Psoas muscle (tissue), 8 donors: Measurements from ENCODE around the gene SARS1. TPM values are rescaled to one million over a fixed set of nuclear protein-coding genes. Genes with fewer than 3 reads are reported as not detected.

ENCODE experiments used
- ATAC-seq, 4 donors: fragments of 200-7000 bp; cut with Tn5 transposase; one replicate each; pipeline ENCODE4 v1.9.1; 2020; ENCODE audit warnings: moderate library complexity in 3 of 4, mild to moderate bottlenecking in 2 of 4
- DNase-seq, 2 donors: peaks; one replicate each; pipeline ENCODE4 v3.0.0-alpha.2; 2020
- H3K27ac ChIP-seq: fragments of 200-600 bp; one replicate; pipeline ENCODE4 v1.8.0; 2022
- H3K27me3 ChIP-seq, 3 donors: fragments of 200-600 bp in 1 of 3; one replicate each; pipeline versions ENCODE4 v1.6.1 to v1.8.0; 2013 to 2022; ENCODE audit warnings: low read length in 2 of 3, mild to moderate bottlenecking in 2 of 3, moderate library complexity in 1 of 3; ENCODE audit not compliant: insufficient read depth in 3 of 3
- H3K36me3 ChIP-seq, 2 donors: fragments of 200-600 bp in 1 of 2; one replicate each; pipeline versions ENCODE4 v1.6.1 to v1.8.0; 2013 to 2022; ENCODE audit warnings: low read depth in 1 of 2, mild to moderate bottlenecking in 1 of 2, moderate library complexity in 1 of 2; ENCODE audit not compliant: insufficient read depth in 1 of 2
- H3K4me1 ChIP-seq: fragments of 200-600 bp; one replicate; pipeline ENCODE4 v1.8.0; 2022
- H3K4me3 ChIP-seq: fragments of 200-600 bp; one replicate; pipeline ENCODE4 v1.8.0; 2022; ENCODE audit warnings: mild to moderate bottlenecking
- H3K9me3 ChIP-seq: fragments of 200-600 bp; one replicate; pipeline ENCODE4 v1.8.0; 2022
- WGBS, 3 donors: extraction: QIAGEN DNeasy Blood & Tissue Kit; methylation state at CpG; one replicate each; pipeline versions ENCODE4 v1.1.6 to v1.1.7; 2013; 5-methylcytosine and 5-hydroxymethylcytosine counted together
- intact Hi-C, 2 donors: fragments of 100-400 bp; cut with DNase I; formaldehyde crosslinking; loops; one replicate each; pipeline versions ENCODE4 v1.11.0 to v1.14.2; 2022
- polyA plus RNA-seq, 3 donors: library from polyadenylated mRNA; stranded (reverse); fragments of 200-250 nt; gene quantifications; one replicate each; pipeline ENCODE4 v1.2.3, GENCODE V29; 2013
- total RNA-seq, 4 donors: library from RNA; stranded (reverse); fragmentation: NEBNext Ultra II Directional in 2 of 4; extraction: Animal tissue kit (Norgen Biotek cat#: 25700) in 2 of 4; gene quantifications; one replicate each; pipeline versions ENCODE4 v1.2.1 to v1.2.4, GENCODE V29; 2021 to 2023
- TF ChIP-seq, protein P1 (sequence below): fragments of 200-600 bp; IDR thresholded peaks from one replicate; pipeline ENCODE4 v1.8.0; 2022; ENCODE audit warnings: antibody characterized with exemption
- donor health status: healthy with polysubstance abuse.
- donor health status: DM: no; HTN: no; CAD: no; lungs with moderate emphysema.
- donor health status: Bipolar disorder and iron deficiency.
- donor health status: healthy.
- donor health status: DM: yes; HTN: yes; CAD: no.
- donor health status: DM: no; HTN: no; CAD: no.
- donor health status: DM: no; HTN: no; CAD: no.
- donor health status: DM: yes; HTN: yes; CAD: no.

SARS1 gene
- total and polyA plus RNA-seq, 7 donors = 76.4 to 155 (median 149) TPM

DNA sequence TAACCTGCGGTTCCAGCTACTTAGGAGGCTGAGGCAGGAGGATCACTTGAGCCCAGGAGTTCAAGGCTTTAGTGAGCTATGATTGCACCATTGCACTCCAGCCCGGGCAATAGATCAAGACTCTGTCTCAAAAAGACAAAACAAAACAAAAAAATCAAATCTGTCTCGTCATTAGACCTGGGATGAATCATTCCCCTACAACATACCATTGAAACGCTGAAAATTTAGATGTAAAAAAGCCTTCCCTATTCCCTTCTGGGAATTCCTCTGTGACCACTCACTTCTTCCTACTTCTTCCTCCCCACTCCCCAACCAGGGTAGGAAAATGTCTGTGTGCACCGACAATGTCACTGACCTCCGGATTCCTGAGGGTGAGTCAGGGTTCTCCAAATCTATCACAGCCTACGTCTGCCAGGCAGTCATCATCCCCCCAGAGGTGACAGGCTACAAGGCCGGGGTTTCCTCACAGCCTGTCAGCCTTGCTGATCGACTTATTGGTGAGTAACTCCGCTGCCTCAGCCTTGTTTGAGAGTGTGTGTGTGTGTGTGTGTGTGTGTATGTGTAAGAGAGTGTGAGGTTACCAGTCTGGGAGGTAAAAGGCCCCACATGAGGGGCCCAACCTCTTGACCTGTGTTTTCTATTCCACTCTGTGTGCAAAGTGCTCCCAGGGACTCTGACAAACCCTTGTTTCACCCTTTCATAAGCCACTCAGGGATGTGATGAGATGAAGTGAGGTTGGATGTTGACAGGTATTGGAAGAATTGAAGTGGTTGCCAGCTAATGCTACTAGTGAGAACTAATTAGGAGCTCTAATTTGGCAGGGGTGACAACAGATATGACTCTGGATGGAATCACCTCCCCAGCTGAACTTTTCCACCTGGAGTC lies 16.3 kb upstream of the SARS1 start:
- no peaks in the 10 kb centered on the region for H3K36me3 ChIP-seq
- no peak overlapping the region for H3K27ac ChIP-seq
- WGBS, 3 donors = 56 to 66% (median 62%) methylated on average over 10 of the region's 10 CpGs
- TF ChIP-seq, protein P1, sequence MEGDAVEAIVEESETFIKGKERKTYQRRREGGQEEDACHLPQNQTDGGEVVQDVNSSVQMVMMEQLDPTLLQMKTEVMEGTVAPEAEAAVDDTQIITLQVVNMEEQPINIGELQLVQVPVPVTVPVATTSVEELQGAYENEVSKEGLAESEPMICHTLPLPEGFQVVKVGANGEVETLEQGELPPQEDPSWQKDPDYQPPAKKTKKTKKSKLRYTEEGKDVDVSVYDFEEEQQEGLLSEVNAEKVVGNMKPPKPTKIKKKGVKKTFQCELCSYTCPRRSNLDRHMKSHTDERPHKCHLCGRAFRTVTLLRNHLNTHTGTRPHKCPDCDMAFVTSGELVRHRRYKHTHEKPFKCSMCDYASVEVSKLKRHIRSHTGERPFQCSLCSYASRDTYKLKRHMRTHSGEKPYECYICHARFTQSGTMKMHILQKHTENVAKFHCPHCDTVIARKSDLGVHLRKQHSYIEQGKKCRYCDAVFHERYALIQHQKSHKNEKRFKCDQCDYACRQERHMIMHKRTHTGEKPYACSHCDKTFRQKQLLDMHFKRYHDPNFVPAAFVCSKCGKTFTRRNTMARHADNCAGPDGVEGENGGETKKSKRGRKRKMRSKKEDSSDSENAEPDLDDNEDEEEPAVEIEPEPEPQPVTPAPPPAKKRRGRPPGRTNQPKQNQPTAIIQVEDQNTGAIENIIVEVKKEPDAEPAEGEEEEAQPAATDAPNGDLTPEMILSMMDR = no peak
- H3K27me3 ChIP-seq = no peaks in the 10 kb centered on the region
- intact Hi-C loops = loop anchor here in 1 of 2 donors (10.0 kb wide), 1 partner anchor 93 kb away; no protein-coding TSS in a partner anchor
- DNase-seq (peak in 1 of 2 donors; percentile 41), ATAC-seq (no peak)
- no peaks in the 10 kb centered on the region for H3K9me3 ChIP-seq
- H3K4me3 ChIP-seq = no peak overlapping the region
- H3K4me1 ChIP-seq = peaks cover 6% of the 10 kb centered on the region

DNA sequence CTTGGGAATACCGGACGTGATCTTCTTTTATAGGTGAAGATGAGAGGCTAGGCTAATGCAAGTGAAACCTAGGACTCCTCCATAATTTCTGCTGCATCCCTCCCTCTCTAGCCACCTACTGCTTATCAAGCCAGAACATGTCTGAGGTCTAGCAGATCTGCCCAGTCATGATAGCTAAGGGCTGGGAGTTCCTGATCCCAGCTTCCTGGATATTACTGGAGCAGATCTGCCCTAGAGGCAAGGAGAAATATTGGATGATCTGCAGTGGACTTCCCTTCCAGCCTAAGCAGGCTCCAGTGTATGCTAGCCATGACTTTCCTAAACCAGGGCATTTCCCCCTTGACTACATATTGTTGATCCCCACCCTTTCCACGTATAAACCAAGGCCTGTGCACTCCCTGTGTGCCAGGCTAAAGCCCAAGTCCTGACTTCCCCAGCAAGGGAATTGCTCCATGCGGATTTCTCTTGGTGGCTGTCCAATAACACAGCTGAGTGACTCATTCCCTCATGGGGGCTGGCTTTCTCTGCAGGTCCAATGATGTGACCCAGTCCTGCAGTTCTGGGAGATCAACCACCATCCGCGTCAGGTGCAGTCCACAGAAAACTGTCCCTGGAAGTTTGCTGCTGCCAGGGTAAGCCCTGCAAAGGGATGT lies 15.5 kb upstream of the SARS1 start:
- ATAC-seq (peak in 3 of 4 donors; percentile 52 to 66 (median 57)), DNase-seq (peak in 1 of 2 donors; percentile 17)
- no peak overlapping the region for H3K4me3 ChIP-seq
- H3K27me3 ChIP-seq = no peaks in the 10 kb centered on the region
- intact Hi-C loops = loop anchor here in 1 of 2 donors (10.0 kb wide), 1 partner anchor 93 kb away; no protein-coding TSS in a partner anchor
- no peaks in the 10 kb centered on the region for H3K36me3 ChIP-seq
- no peaks in the 10 kb centered on the region for H3K9me3 ChIP-seq
- peaks cover 6% of the 10 kb centered on the region for H3K4me1 ChIP-seq
- TF ChIP-seq, protein P1 = no peak
- 50 to 67% (median 58%) methylated on average over 6 of the region's 6 CpGs for WGBS, 3 donors
- no peak overlapping the region for H3K27ac ChIP-seq

DNA sequence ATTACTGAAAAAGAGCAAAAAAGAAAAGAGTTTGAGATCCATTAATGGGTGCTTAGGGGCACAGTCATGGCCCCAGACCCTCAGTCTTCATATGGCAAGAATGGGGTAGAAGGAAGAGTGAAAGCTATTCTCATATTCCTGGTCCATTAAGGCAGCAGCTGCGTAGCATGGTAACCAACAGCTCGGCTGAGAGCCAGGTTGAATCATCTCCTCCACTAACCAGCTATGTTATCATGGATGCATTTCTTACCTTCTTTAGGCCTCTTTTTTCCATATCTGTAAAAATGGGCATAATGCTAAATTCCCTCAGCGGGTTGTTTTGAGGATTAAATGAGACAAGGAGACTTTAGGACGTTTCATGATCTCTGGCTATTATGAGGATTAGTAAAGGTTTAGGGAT lies 15.0 kb upstream of the SARS1 start:
- WGBS, 3 donors = 76 to 89% (median 81%) methylated on average over 4 of the region's 4 CpGs

DNA sequence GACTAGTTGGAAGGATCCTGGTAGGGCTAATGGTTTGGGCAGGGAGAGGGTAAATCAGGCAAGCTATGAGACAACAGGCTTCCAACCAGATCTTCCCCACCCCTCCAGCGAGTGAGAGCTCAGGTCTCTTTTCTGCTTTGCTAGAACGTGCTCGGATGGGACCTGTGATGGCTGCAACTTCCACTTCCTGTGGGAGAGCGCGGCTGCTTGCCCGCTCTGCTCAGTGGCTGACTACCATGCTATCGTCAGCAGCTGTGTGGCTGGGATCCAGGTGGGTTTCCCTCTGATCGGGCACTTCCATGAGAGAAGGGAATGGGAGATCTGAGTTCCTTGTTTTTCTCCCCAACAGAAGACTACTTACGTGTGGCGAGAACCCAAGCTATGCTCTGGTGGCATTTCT lies 14.0 kb upstream of the SARS1 start:
- intact Hi-C loops = loop anchor here in 1 of 2 donors (10.0 kb wide), 1 partner anchor 95 kb away; no protein-coding TSS in a partner anchor
- H3K27me3 ChIP-seq = no peaks in the 10 kb centered on the region
- WGBS, 3 donors = 55 to 71% (median 58%) methylated on average over 10 of the region's 10 CpGs
- no peaks in the 10 kb centered on the region for H3K4me1 ChIP-seq
- no peak overlapping the region for H3K4me3 ChIP-seq
- H3K36me3 ChIP-seq = no peaks in the 10 kb centered on the region
- no peak for ATAC-seq
- no peaks in the 10 kb centered on the region for H3K9me3 ChIP-seq
- H3K27ac ChIP-seq = no peak overlapping the region
- DNase-seq = no peak
- TF ChIP-seq, protein P1 = no peak

More for the DNA sequence above, 15.0 kb upstream of the SARS1 start:
- no peaks in the 10 kb centered on the region for H3K9me3 ChIP-seq
- ATAC-seq = no peak
- intact Hi-C loops = loop anchor here in 1 of 2 donors (10.0 kb wide), 1 partner anchor 94 kb away; no protein-coding TSS in a partner anchor
- H3K4me3 ChIP-seq = no peak overlapping the region
- DNase-seq = no peak
- H3K27ac ChIP-seq = no peak overlapping the region
- no peaks in the 10 kb centered on the region for H3K27me3 ChIP-seq
- TF ChIP-seq, protein P1 = no peak
- peaks cover 1% of the 10 kb centered on the region for H3K4me1 ChIP-seq
- H3K36me3 ChIP-seq = no peaks in the 10 kb centered on the region
